ENCODE measurements around the gene CCNY. TPM values are rescaled to one million over a fixed set of nuclear protein-coding genes. Genes with fewer than 3 reads are reported as not detected.

The CCNY gene
- polyA plus RNA-seq, 1 experiment: 39.0 TPM

- TF ChIP-seq CTCF (IDR thresholded peaks at IDR 0.05; ENCODE audit: insufficient read depth, low read depth, low read length): no peak
- H3K36me3 ChIP-seq (ENCODE audit: control insufficient read depth, insufficient read depth, low read length): no peaks in the 10 kb centered on the region
- H3K4me3 ChIP-seq (ENCODE audit: low read depth, low read length): no peak overlapping the region
- H3K27me3 ChIP-seq (ENCODE audit: control insufficient read depth, insufficient read depth, low read length): no peaks in the 10 kb centered on the region
- CTCF ChIA-PET: no interaction called here
- no peak for DNase-seq (ENCODE audit: low read depth)
- POLR2A ChIA-PET: no interaction called here
These were observed 143.8 kb downstream of the CCNY start for GRCh38 chr10:35480142-35480541.

- POLR2A ChIA-PET: no interaction called here
- CTCF ChIA-PET: no interaction called here
- DNase-seq (ENCODE audit: low read depth): no peak
- Histone ChIP-seq H3K36me3 (ENCODE audit: control insufficient read depth, insufficient read depth, low read length) (no peaks in the 10 kb centered on the region), H3K27me3 (ENCODE audit: control insufficient read depth, insufficient read depth, low read length) (no peaks in the 10 kb centered on the region), H3K4me3 (ENCODE audit: low read depth, low read length) (no peak overlapping the region)
- no peak for TF ChIP-seq CTCF (IDR thresholded peaks at IDR 0.05; ENCODE audit: insufficient read depth, low read depth, low read length)
These were observed 145.1 kb downstream of the CCNY start for GRCh38 chr10:35481413-35481812.

GRCh38 chr10:35486297-35486990 is 150.1 kb downstream of the CCNY start:
- no peak for DNase-seq (ENCODE audit: low read depth)
- no peak overlapping the region for H3K4me3 ChIP-seq (ENCODE audit: low read depth, low read length)
- H3K36me3 ChIP-seq (ENCODE audit: control insufficient read depth, insufficient read depth, low read length): no peaks in the 10 kb centered on the region
- CTCF ChIA-PET: no interaction called here
- no peak for TF ChIP-seq CTCF (IDR thresholded peaks at IDR 0.05; ENCODE audit: insufficient read depth, low read depth, low read length)
- H3K27me3 ChIP-seq (ENCODE audit: control insufficient read depth, insufficient read depth, low read length): no peaks in the 10 kb centered on the region
- POLR2A ChIA-PET: no interaction called here

GRCh38 chr10:35487336-35488034 is 151.2 kb downstream of the CCNY start:
- DNase-seq (ENCODE audit: low read depth): no peak
- H3K27me3 ChIP-seq (ENCODE audit: control insufficient read depth, insufficient read depth, low read length): no peaks in the 10 kb centered on the region
- TF ChIP-seq CTCF (IDR thresholded peaks at IDR 0.05; ENCODE audit: insufficient read depth, low read depth, low read length): no peak
- H3K4me3 ChIP-seq (ENCODE audit: low read depth, low read length): no peak overlapping the region
- ChIA-PET POLR2A (no interaction called here), CTCF (no interaction called here)
- H3K36me3 ChIP-seq (ENCODE audit: control insufficient read depth, insufficient read depth, low read length): no peaks in the 10 kb centered on the region

- Histone ChIP-seq H3K4me3 (ENCODE audit: low read depth, low read length) (no peak overlapping the region), H3K27me3 (ENCODE audit: control insufficient read depth, insufficient read depth, low read length) (no peaks in the 10 kb centered on the region), H3K36me3 (ENCODE audit: control insufficient read depth, insufficient read depth, low read length) (no peaks in the 10 kb centered on the region)
- CTCF ChIA-PET: no interaction called here
- POLR2A ChIA-PET: no interaction called here
- no peak for DNase-seq (ENCODE audit: low read depth)
- TF ChIP-seq CTCF (IDR thresholded peaks at IDR 0.05; ENCODE audit: insufficient read depth, low read depth, low read length): no peak
These were observed 151.9 kb downstream of the CCNY start for GRCh38 chr10:35488228-35488627.

Measured in BJ (cell line).